B cell (primary cell): ENCODE measurements around the gene CDH13.

Source experiments
- CTCF ChIP-seq: fragments of 200-600 bp; IDR thresholded peaks from one replicate; pipeline ENCODE4 v1.8.0; 2022; ENCODE audit warnings: antibody characterized with exemption, mild to moderate bottlenecking
- EZH2 ChIP-seq: IDR thresholded peaks from 2 replicates; pipeline ENCODE4 v1.6.1; 2012; ENCODE audit warnings: borderline replicate concordance, low read depth, mild to moderate bottlenecking, moderate library complexity, low read length; ENCODE audit not compliant: insufficient read depth, poor library complexity, severe bottlenecking

- no peak for TF ChIP-seq CTCF
- TF ChIP-seq EZH2: no peak
Measured at GRCh38 chr16:82971126-82971525, 344.4 kb downstream of the CDH13 start.
